Eye (tissue), 1 donor: Measurements from ENCODE around the gene PARD3B.
A peak's percentile ranks its signal among the peaks of the same experiment; 100 is the strongest.

Experiments used
- DNase-seq: peaks from one replicate; pipeline ENCODE4 v3.0.0-alpha.2; 2015

Gene PARD3B

GRCh38 chr2:204544961-204545860, at the start of gene PARD3B:
Gene PARD3B, plus strand, starts transcription at chr2:204545475. Its CDS starts 525 bp downstream, at chr2:204546000.
- DNase-seq = peak; percentile 90

DNA sequence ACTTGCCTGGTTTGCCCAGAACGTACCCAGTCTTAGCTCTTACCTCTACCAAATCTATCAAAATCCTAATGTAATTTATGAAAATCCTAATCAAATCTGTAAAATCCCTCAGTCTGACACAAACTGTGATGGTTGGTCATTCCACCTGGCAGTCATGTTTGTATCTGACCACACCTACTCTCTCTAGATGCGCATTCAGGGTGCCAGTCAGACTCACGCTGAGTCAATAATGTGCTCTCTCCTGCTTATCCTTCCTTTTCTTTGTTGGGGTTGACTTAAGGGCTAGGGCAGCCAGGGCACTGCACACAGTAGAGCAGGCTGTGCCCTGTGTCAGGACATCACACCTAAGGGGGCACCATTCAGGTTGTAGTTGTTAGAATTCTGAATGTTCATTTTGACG, 48.5 kb upstream of the PARD3B start:
- no peak for DNase-seq

DNA sequence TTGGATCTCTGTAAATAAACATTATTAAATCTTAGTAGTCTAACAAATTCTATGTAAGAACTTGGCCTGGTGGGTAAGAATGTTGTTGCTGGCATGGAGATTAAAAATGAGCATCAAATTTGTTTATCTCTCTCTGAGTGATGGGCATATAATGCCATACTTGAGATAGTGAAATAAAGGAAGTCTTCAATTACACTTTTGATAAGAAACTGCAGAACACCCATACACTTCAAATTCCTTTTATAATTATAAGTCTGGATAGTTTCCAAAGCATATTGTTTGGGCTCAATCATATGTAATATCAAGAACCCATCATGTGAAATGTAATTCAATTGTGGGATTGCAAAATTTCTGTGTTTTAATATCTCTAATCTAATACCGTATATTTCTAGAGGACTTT, 47.4 kb upstream of the PARD3B start:
- no peak for DNase-seq

GRCh38 chr2:204498291-204498690, 47.0 kb upstream of the PARD3B start:
- DNase-seq = no peak

DNA sequence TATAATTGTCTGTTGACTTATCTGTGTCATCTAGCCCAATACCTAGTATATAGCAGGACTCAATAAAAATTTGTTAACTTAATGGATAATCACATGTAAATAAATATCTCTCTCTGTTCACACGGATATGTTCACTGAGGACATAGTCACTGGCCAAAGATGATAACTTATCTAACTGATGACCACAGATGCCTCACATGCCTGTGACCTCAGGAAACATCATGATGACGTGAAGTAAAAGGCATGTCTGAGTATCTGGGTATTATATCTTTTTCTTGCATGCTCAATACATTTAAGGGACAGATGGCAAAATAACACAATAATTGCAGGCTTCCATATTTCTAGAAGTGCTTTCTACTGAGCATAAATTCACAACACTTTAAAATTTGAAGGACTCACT, 41.4 kb upstream of the PARD3B start:
- DNase-seq = no peak

GRCh38 chr2:204504594-204504993, 40.7 kb upstream of the PARD3B start:
- DNase-seq = no peak

DNA sequence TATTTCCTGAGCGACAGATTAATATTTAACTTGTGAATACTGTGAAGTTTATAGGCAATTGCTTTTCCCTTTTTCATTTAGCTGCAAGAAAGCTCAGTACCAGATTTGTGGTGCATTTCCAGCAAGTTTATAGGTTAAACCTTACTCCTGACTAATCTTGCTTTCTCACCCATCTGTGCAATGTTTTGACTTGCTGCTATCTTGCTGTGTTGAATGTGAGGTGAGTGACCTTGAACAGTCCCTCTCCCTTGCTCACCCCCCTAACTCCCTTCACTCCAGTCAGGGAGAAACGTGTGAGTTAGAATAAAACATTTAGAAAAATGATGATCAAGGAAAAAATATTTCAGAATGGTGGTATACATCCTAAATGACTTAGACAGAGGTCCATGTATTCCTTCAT, 39.8 kb upstream of the PARD3B start:
- DNase-seq = no peak

GRCh38 chr2:204505946-204506345, 39.3 kb upstream of the PARD3B start:
- no peak for DNase-seq

- no peak for DNase-seq
These were observed 37.6 kb upstream of the PARD3B start for GRCh38 chr2:204507636-204508035.

GRCh38 chr2:204510709-204511420, 34.4 kb upstream of the PARD3B start:
- DNase-seq = peak; percentile 8

DNA sequence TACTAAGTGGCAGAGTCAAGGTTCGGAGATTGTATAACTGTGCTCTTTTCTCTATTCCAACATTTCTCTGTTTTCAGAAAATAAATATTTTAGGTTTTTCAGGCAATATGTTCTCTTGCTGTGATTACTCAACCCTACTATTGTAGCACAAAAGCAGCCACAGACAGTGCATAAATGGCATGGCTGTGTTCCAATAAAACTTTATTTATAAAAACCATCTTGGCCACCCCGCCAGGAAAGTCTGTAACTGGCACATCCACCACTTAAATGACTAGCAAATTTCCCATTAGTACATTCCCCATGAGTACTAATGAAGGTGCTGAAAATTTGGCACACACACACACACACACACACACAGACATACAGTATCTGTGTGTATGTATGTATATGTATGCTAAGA, 30.8 kb upstream of the PARD3B start:
- no peak for DNase-seq

- DNase-seq = no peak
These were observed 29.9 kb upstream of the PARD3B start for GRCh38 chr2:204515416-204515815.

- DNase-seq = no peak
These were observed 28.1 kb upstream of the PARD3B start for GRCh38 chr2:204517154-204517553.

DNA sequence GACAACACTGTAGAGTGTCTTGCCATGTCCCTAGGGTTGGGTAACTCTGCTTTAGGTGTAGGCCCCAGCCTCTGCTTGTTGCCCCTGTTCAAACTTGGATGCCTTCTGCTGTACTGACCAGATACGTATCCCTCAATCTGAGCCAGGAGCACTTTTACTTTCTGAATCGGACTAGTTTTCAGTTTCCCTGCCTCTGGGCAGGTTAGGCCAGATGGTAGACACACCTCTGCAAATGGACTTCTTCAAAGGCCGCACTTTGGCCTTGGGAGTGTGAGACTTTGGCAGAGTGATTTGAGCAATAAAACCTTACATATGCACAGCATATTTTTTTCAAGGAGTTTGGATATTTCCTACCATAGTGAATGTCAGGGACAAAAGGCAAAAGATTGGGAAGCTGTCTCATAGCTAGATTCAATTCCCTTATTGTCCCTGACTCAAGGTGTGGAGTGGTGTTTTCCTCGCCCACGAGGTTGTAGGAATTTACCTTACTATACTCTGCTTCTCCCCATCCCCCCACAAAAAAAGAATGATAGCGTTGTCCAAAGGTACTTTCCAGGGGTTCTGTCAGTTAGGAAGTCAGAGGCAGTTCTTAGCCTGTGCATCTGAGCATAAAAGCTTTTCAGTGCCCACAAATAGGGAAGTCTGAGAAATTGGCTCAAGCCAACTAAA, 15.3 kb upstream of the PARD3B start:
- DNase-seq = no peak

GRCh38 chr2:204530464-204530805, 14.8 kb upstream of the PARD3B start:
- no peak for DNase-seq

GRCh38 chr2:204533629-204534370, 11.5 kb upstream of the PARD3B start:
- DNase-seq = no peak

DNA sequence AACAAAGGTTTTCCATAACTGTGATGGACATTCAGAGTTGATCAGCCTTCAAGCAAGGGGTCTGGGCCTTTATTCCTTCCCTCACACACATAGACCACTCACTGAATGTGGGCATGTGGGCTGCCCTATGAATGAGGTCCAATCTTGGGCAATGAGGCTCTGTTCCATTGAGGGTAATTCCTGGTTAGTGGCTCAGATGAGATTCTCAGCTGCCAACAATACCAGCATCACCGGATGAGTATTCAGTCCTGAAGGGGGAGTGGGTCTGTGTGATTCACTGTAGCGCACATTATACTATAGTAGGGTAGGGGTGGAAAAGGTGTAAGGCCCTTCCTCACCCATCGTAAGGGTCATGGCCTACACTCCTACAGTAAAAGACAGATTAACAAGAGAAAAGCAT, 9.9 kb upstream of the PARD3B start:
- DNase-seq = no peak

DNA sequence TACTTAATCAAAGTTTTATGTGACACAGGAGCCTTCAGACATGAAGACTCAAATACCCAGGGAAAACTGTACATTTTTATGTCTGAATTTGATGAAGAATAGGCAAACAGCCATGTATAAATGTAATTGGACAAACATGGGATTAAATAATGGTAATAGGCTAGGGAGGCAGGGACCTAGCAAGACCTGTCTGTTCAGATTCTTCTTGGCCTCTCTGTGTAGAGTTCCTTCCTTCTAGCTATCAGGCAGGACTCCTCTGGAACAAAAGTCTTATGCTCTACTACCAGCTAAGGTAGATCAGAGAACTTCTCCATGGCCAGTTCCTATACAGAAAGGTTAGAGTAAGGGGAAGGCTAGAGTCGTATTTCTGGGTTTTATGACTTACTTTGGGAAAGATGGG, 9.5 kb upstream of the PARD3B start:
- DNase-seq = no peak

DNA sequence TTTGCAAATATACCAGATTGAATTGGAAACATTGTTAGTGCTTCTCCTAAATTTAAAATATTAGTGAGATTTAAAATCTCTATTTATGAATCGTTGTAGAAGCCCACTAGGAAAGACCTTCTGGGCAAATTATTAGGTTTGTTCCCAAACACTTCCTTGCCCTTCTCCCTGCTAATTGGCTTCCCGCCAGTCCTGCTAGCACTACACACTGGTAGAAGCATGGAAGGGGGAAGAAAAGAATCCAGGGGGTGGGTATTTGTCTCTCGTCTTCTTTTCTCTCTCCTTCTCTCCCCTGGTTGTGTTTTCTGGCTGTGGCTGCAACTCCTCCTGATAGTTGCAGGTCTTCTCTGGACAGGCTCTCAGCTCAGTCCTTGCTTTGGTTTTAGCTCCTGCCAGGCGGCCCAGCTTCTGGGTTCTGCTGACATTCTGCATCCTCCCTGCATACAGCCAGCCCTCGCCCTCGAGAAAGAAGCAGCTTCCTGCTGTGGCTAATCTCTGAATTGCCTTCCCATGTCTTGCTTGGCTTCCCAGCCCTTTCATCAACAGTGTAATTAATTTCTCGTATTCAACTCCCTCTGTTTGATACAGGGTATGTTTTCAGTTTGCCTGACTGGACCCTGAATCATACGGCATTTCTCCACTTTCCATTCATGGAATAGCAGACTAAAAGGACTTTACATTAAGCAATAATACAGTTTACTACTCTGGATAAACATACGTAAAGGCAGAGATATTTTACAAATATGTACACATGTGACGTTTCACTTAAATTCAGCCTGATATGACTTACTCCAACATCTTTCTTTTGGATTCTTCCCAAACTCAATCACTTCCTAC, 6.9 kb upstream of the PARD3B start:
- DNase-seq = peak; percentile 73

DNA sequence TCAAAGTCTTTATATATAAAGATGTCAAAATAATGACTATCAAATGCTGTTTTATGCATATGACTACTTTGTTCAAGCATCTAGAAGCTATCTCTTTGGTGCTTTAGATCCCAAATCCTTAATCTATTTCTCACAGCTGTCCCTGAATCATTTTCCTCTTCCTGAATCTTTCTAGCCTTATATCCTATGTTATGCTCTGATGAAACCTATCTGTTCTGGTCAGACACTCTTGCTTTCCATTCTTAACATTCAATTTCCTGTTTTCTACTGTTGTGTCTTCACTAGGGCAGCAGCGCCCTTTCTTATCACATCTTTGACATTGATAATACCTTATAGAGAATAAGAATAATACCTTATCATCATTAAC, 6.3 kb upstream of the PARD3B start:
- DNase-seq = no peak

GRCh38 chr2:204541637-204542036, 3.6 kb upstream of the PARD3B start:
- DNase-seq = no peak

DNA sequence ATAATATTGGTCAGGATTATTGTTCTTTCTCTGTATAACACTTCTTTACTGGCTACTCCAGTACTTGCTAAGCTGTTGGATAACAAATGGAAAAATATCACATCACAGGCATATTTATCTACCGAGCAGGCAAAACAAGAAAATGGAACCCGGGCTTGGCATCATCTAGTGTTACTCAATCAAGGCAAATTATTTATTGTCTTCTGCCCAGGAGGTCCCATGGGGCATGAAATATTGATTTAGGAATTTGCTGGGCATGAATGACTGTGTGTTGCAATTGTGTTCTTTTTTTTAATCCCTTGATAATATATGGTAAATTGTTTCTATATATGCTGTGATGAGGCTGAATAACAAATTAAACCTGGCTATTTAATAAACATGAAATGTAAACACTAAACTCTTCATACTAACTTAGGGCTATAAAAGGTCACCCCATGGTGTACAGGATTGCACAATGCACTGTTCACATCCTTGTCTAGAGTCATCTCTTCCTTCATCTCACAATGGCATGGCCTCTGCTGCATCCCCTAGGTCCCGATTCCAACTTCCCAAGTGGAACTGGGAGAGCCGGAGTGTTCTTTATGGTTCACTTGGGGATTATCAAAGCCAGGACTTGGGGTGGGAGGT, 2.2 kb upstream of the PARD3B start:
- DNase-seq = peak; percentile 45
